Body of pancreas (tissue), 4 donors: ENCODE measurements around the gene MSANTD2. TPM values are rescaled to one million over a fixed set of nuclear protein-coding genes. Genes with fewer than 3 reads are reported as not detected.

Experiments
- ATAC-seq: fragments of 150-250 bp; one replicate; pipeline ENCODE4 v1.9.1; 2016
- DNase-seq, 4 donors: peaks; one replicate each; pipeline ENCODE4 v3.0.0-alpha.2; 2019
- H3K27ac ChIP-seq, 4 donors: fragments of 200-600 bp; sonication (generic); 1 replicate in 3 of 4; 2 replicates in 1 of 4; pipeline versions ENCODE4 v1.5.1 to v1.6.1; 2016 to 2019; ENCODE audit warnings: mild to moderate bottlenecking in 1 of 4, mixed read lengths in 1 of 4, moderate library complexity in 1 of 4
- H3K27me3 ChIP-seq, 2 donors: fragments of 200-600 bp; sonication (generic); one replicate each; pipeline ENCODE4 v1.6.0; 2016; ENCODE audit warnings: mild to moderate bottlenecking in 1 of 2
- H3K36me3 ChIP-seq, 2 donors: fragments of 200-600 bp; sonication (generic); replicated peaks in 1 of 2; 2 replicates each; pipeline ENCODE4 v1.5.1; 2016; ENCODE audit warnings: low read depth in 2 of 2; ENCODE audit not compliant: insufficient read depth in 1 of 2
- H3K4me1 ChIP-seq: fragments of 200-600 bp; sonication (generic); one replicate; pipeline ENCODE4 v1.6.0; 2016
- H3K4me3 ChIP-seq, 2 donors: fragments of 200-600 bp; sonication (generic); 1 replicate in 1 of 2; 2 replicates in 1 of 2; pipeline ENCODE4 v1.5.1; 2016 to 2019
- H3K9me3 ChIP-seq, 3 donors: fragments of 200-600 bp; sonication (generic); 1 replicate in 2 of 3; 2 replicates in 1 of 3; pipeline ENCODE4 v1.5.1; 2016
- CTCF ChIP-seq, 7 experiments: fragments of 450-650 bp in 4 of 7; fragments of 200-600 bp in 3 of 7; sonication (generic) in 3 of 7; IDR thresholded peaks; one replicate each; pipeline ENCODE4 v1.5.1; 2016 to 2019; ENCODE audit warnings: antibody characterized with exemption in 7 of 7
- POLR2A ChIP-seq, 3 donors: fragments of 450-650 bp; IDR thresholded peaks; one replicate each; pipeline ENCODE4 v1.6.1; 2016; ENCODE audit warnings: antibody characterized with exemption in 3 of 3, mild to moderate bottlenecking in 2 of 3
- WGBS, 2 donors: methylation state at CpG; one replicate each; pipeline ENCODE4 v1.1.5; 2017; 5-methylcytosine and 5-hydroxymethylcytosine counted together
- intact Hi-C: fragments of 100-400 bp; cut with DNase I; formaldehyde crosslinking; loops from one replicate; pipeline ENCODE4 v1.15.1; 2023
- total RNA-seq, 2 donors: library from RNA; depleted of rRNA; stranded (reverse); fragments of >200 nt; gene quantifications; one replicate each; pipeline ENCODE4 v1.1.0, GENCODE V29; 2016

MSANTD2 gene
- total RNA-seq, 2 donors from 2014 or later, result 13.0 to 23.7 TPM

GRCh38 chr11:124817036-124817435, 16.8 kb upstream of the MSANTD2 start:
- H3K4me1 ChIP-seq, result no peaks in the 10 kb centered on the region
- no peaks in the 10 kb centered on the region for H3K36me3 ChIP-seq
- H3K9me3 ChIP-seq, result no peaks in the 10 kb centered on the region
- intact Hi-C loops, result no loop called here
- DNase-seq (no peak), ATAC-seq (no peak)
- no peaks in the 10 kb centered on the region for H3K27me3 ChIP-seq
- H3K27ac ChIP-seq, result no peak overlapping the region
- no peak for TF ChIP-seq POLR2A (IDR thresholded peaks at IDR 0.05)
- TF ChIP-seq CTCF (IDR thresholded peaks at IDR 0.05), result no peak
- no peak overlapping the region for H3K4me3 ChIP-seq
- 82 to 94% methylated on average over 3 of the region's 3 CpGs for WGBS, 2 donors

- TF ChIP-seq POLR2A (IDR thresholded peaks at IDR 0.05) (no peak), CTCF (IDR thresholded peaks at IDR 0.05) (no peak)
- no peak overlapping the region for H3K4me3 ChIP-seq
- H3K9me3 ChIP-seq, result no peaks in the 10 kb centered on the region
- no peaks in the 10 kb centered on the region for H3K36me3 ChIP-seq
- DNase-seq, result no peak
- intact Hi-C loops, result no loop called here
- no peak overlapping the region for H3K27ac ChIP-seq
- no peaks in the 10 kb centered on the region for H3K4me1 ChIP-seq
- no peak for ATAC-seq
- no peaks in the 10 kb centered on the region for H3K27me3 ChIP-seq
- WGBS, 2 donors, result 80 to 83% methylated on average over 1 of the region's 1 CpG
Measured at GRCh38 chr11:124814739-124815138, 14.5 kb upstream of the MSANTD2 start.

- no peaks in the 10 kb centered on the region for H3K9me3 ChIP-seq
- H3K27ac ChIP-seq, result no peak overlapping the region
- H3K4me3 ChIP-seq, result no peak overlapping the region
- no peaks in the 10 kb centered on the region for H3K36me3 ChIP-seq
- WGBS, 2 donors, result 14 to 29% methylated on average over 1 of the region's 1 CpG
- intact Hi-C loops, result no loop called here
- no peaks in the 10 kb centered on the region for H3K27me3 ChIP-seq
- DNase-seq, result no peak
- H3K4me1 ChIP-seq, result no peaks in the 10 kb centered on the region
- TF ChIP-seq CTCF (IDR thresholded peaks at IDR 0.05) (no peak), POLR2A (IDR thresholded peaks at IDR 0.05) (no peak)
- ATAC-seq, result no peak
Measured at GRCh38 chr11:124812876-124813275, 12.7 kb upstream of the MSANTD2 start.

- DNase-seq, result no peak
- Histone ChIP-seq H3K27me3 (no peaks in the 10 kb centered on the region), H3K27ac (no peak overlapping the region), H3K4me1 (no peaks in the 10 kb centered on the region), H3K9me3 (no peaks in the 10 kb centered on the region), H3K4me3 (no peak overlapping the region), H3K36me3 (no peaks in the 10 kb centered on the region)
- no peak for ATAC-seq
- intact Hi-C loops, result no loop called here
- no peak for TF ChIP-seq POLR2A (IDR thresholded peaks at IDR 0.05)
- no peak for TF ChIP-seq CTCF (IDR thresholded peaks at IDR 0.05)
- 68 to 70% methylated on average over 10 of the region's 10 CpGs for WGBS, 2 donors
Measured at GRCh38 chr11:124811399-124812125, 11.4 kb upstream of the MSANTD2 start.

- ATAC-seq, result no peak
- intact Hi-C loops, result no loop called here
Measured at GRCh38 chr11:124807660-124808270, 7.6 kb upstream of the MSANTD2 start.

More at GRCh38 chr11:124807660-124808270, 7.6 kb upstream of the MSANTD2 start:
- H3K9me3 ChIP-seq, result no peaks in the 10 kb centered on the region
- DNase-seq, result no peak
- no peaks in the 10 kb centered on the region for H3K27me3 ChIP-seq
- H3K4me3 ChIP-seq, result no peak overlapping the region
- 78 to 87% methylated on average over 6 of the region's 6 CpGs for WGBS, 2 donors
- TF ChIP-seq CTCF (IDR thresholded peaks at IDR 0.05) (no peak), POLR2A (IDR thresholded peaks at IDR 0.05) (no peak)
- peaks cover 0 to 3% of the 10 kb centered on the region in 2 donors for H3K36me3 ChIP-seq
- no peak overlapping the region for H3K27ac ChIP-seq
- no peaks in the 10 kb centered on the region for H3K4me1 ChIP-seq
